K562 (cell line): ENCODE measurements around the gene VWA7. TPM values are rescaled to one million over a fixed set of nuclear protein-coding genes. Genes with fewer than 3 reads are reported as not detected.

ENCODE experiments used
- BCL6 ChIP-seq: fragments of 250-450 bp; sonication (Bioruptor Pico); IDR thresholded peaks from 2 replicates; pipeline ENCODE4 v1.4.0; 2020
- CBX1 ChIP-seq: sonication (generic); IDR thresholded peaks from 2 replicates; pipeline ENCODE4 v1.6.1; 2016; ENCODE audit warnings: antibody characterized with exemption, low read depth, mild to moderate bottlenecking
- ETV5 ChIP-seq: sonication (generic); formaldehyde crosslinking; IDR thresholded peaks from 2 replicates; pipeline ENCODE4 v1.4.0; 2020; ENCODE audit warnings: low read depth, mild to moderate bottlenecking, missing genetic modification reagents
- FIP1L1 ChIP-seq: fragments of 200-400 bp; formaldehyde crosslinking; IDR thresholded peaks from 2 replicates; pipeline ENCODE4 v1.6.1; 2018; ENCODE audit warnings: mild to moderate bottlenecking, low read depth, low read length; ENCODE audit not compliant: poor library complexity, severe bottlenecking
- FOXJ2 ChIP-seq: fragments of 200-800 bp; sonication (Bioruptor generic); IDR thresholded peaks from 2 replicates; pipeline ENCODE4 v1.6.1; 2016; ENCODE audit warnings: missing genetic modification characterization, missing compliant biosample characterization
- GTF2E2 ChIP-seq: fragments of 200-800 bp; sonication (Bioruptor generic); IDR thresholded peaks from 2 replicates; pipeline ENCODE4 v1.6.1; 2016; ENCODE audit warnings: missing genetic modification characterization, missing compliant biosample characterization
- HDGF ChIP-seq: fragments of 450-650 bp; IDR thresholded peaks from 2 replicates; pipeline ENCODE4 v1.6.1; 2016
- HIVEP1 ChIP-seq: fragments of 250-450 bp; sonication (Bioruptor Pico); IDR thresholded peaks from 2 replicates; pipeline ENCODE4 v1.4.0; 2020; ENCODE audit warnings: mild to moderate bottlenecking
- HMGXB4 ChIP-seq: sonication (generic); formaldehyde crosslinking; IDR thresholded peaks from 2 replicates; pipeline ENCODE4 v1.8.1; 2023; ENCODE audit warnings: mild to moderate bottlenecking, missing genetic modification reagents
- KLF13 ChIP-seq: fragments of 450-650 bp; IDR thresholded peaks from 2 replicates; pipeline ENCODE4 v1.6.1; 2016; ENCODE audit warnings: missing genetic modification characterization, low read depth, mild to moderate bottlenecking, missing compliant biosample characterization, moderate library complexity, borderline replicate concordance
- MTA3 ChIP-seq: fragments of 450-650 bp; formaldehyde crosslinking; IDR thresholded peaks from 2 replicates; pipeline ENCODE4 v1.6.1; 2017; ENCODE audit warnings: mild to moderate bottlenecking, borderline replicate concordance
- MXD1 ChIP-seq: fragments of 250-450 bp; sonication (Bioruptor Pico); IDR thresholded peaks from 2 replicates; pipeline ENCODE4 v1.8.0; 2021; ENCODE audit warnings: borderline replicate concordance, mild to moderate bottlenecking, moderate library complexity; ENCODE audit not compliant: poor library complexity, severe bottlenecking
- NFXL1 ChIP-seq: fragments of 450-650 bp; formaldehyde crosslinking; IDR thresholded peaks from 2 replicates; pipeline ENCODE4 v1.4.0; 2021; ENCODE audit warnings: mild to moderate bottlenecking
- PCBP2 ChIP-seq: fragments of 200-400 bp; formaldehyde crosslinking; IDR thresholded peaks from 2 replicates; pipeline ENCODE4 v1.6.1; 2018; ENCODE audit warnings: low read length, low read depth, mild to moderate bottlenecking, moderate library complexity; ENCODE audit not compliant: poor library complexity, severe bottlenecking
- SFPQ ChIP-seq: fragments of 200-400 bp; formaldehyde crosslinking; IDR thresholded peaks from 2 replicates; pipeline ENCODE4 v1.6.1; 2017; ENCODE audit warnings: mild to moderate bottlenecking, low read depth, low read length, moderate library complexity
- SIN3A ChIP-seq, 2 experiments: fragments of 150-350 bp in 1 of 2; IDR thresholded peaks; 2 replicates each; pipeline ENCODE4 v1.6.1; 2011 to 2016; ENCODE audit warnings: borderline replicate concordance in 2 of 2, low read depth in 2 of 2, low read length in 2 of 2, mild to moderate bottlenecking in 2 of 2, moderate library complexity in 2 of 2; ENCODE audit not compliant: control insufficient read depth in 1 of 2
- SMAD3 ChIP-seq: fragments of 450-650 bp; formaldehyde crosslinking; conservative IDR thresholded peaks from 2 replicates; pipeline ENCODE4 v1.4.0; 2020; ENCODE audit warnings: mild to moderate bottlenecking
- SP2 ChIP-seq: IDR thresholded peaks from 2 replicates; pipeline ENCODE4 v1.6.1; 2011; ENCODE audit warnings: mild to moderate bottlenecking, low read depth, low read length, moderate library complexity; ENCODE audit not compliant: poor library complexity, severe bottlenecking; ENCODE audit errors: extremely low read depth
- TCF7 ChIP-seq: sonication (generic); IDR thresholded peaks from 2 replicates; pipeline ENCODE4 v1.6.1; 2016; ENCODE audit warnings: antibody characterized with exemption, borderline replicate concordance
- ZNF134 ChIP-seq: fragments of 250-450 bp; sonication (Bioruptor Pico); conservative IDR thresholded peaks from 2 replicates; pipeline ENCODE4 v1.4.0; 2020
- ZNF24 ChIP-seq: fragments of 450-650 bp; IDR thresholded peaks from 2 replicates; pipeline ENCODE4 v1.6.1; 2016
- ZNF431 ChIP-seq: sonication (generic); formaldehyde crosslinking; IDR thresholded peaks from 2 replicates; pipeline ENCODE4 v1.8.0; 2022; ENCODE audit warnings: mild to moderate bottlenecking, missing genetic modification reagents
- ZNF644 ChIP-seq: fragments of 200-800 bp; sonication (Bioruptor generic); IDR thresholded peaks from 2 replicates; pipeline ENCODE4 v1.6.1; 2016; ENCODE audit warnings: low read depth, missing genetic modification characterization, missing compliant biosample characterization
- polyA plus RNA-seq, 8 experiments: library from polyadenylated mRNA; depleted of rRNA in 4 of 8; stranded (reverse) in 5 of 8; unstranded in 3 of 8; fragments of >200 nt; fragmentation: Nextera tagmentation in 2 of 8; fragmentation: Illumina TruSeq in 1 of 8; extraction: Ambion mirVana in 2 of 8; extraction: Trizol in 1 of 8; gene quantifications; 2 replicates each; pipeline versions ENCODE4 v1.2.1 to v1.2.3, GENCODE V29; 2011 to 2014; ENCODE audit warnings: inconsistent platforms in 1 of 8, missing spikeins in 1 of 8
- total RNA-seq, 7 experiments: library from RNA; depleted of rRNA in 6 of 7; stranded (reverse); fragments of >200 nt in 6 of 7; fragmentation: Illumina TruSeq in 2 of 7; extraction: Trizol in 2 of 7; gene quantifications; 2 replicates each; pipeline versions ENCODE4 v1.2.1 to v1.2.3, GENCODE V29; 2011 to 2021; ENCODE audit warnings: low replicate concordance in 1 of 7
- TF ChIP-seq, protein P1 (sequence below): sonication (generic); formaldehyde crosslinking; IDR thresholded peaks from 2 replicates; pipeline ENCODE4 v1.8.0; 2022; ENCODE audit warnings: missing genetic modification reagents, mild to moderate bottlenecking, moderate library complexity, borderline replicate concordance

The VWA7 gene
- total and polyA plus RNA-seq, 9 of the 15 experiments (the other 6 are each of a cell fraction or from before 2014, with no cell fraction given) = 0.18 to 2.9 (median 0.95) TPM

DNA sequence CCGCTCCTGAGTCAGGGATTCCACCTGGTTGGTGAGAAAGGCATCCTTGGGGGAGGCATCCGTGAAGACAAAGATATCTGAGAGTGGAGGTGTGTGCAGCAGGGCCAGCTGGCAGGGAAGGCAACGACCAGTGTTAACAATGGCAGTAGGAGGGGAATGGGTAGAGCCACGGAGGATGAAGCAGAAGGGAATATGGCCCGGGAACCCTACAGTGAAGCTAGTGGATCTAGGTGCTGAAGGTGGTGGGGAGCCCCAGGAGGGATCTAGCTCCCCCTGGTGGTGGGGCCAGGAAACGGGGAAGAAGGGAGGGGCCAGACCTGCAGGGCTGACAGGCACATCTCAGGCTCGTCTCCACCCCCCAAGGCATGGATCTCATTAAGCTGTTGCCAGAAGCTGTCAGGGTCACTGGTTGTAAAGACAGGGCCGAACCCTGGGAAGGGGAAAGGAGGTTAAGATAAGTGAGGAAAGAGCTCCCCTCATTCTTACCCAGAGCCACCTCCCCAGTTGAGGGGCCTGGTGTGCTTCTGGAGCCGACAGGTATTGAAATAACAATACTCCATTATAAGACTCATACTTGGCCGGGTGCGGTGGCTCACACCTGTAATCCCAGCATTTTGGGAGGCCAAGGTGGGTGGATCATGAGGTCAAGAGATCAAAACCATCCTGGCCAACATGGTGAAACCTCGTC, 7.3 kb downstream of the VWA7 start (continued):
- TF ChIP-seq BCL6 (CRISPR knock-in tag) = no peak
- TF ChIP-seq GTF2E2 = no peak
- no peak for TF ChIP-seq HIVEP1 (CRISPR knock-in tag)
- TF ChIP-seq SP2 = no peak
- no peak for TF ChIP-seq PCBP2
- TF ChIP-seq HMGXB4 (CRISPR knock-in tag) = peak; percentile 78
- TF ChIP-seq, protein P1, sequence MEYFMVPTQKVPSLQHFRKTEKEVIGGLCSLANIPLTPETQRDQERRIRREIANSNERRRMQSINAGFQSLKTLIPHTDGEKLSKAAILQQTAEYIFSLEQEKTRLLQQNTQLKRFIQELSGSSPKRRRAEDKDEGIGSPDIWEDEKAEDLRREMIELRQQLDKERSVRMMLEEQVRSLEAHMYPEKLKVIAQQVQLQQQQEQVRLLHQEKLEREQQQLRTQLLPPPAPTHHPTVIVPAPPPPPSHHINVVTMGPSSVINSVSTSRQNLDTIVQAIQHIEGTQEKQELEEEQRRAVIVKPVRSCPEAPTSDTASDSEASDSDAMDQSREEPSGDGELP (CRISPR knock-in tag) = peak; percentile 91
- TF ChIP-seq ZNF431 (CRISPR knock-in tag) = no peak
- no peak for TF ChIP-seq ZNF134 (CRISPR knock-in tag)
- TF ChIP-seq MTA3 = peak; percentile 97
- peak; percentile 73; the same call in 1 of the 2 replicates for TF ChIP-seq ETV5
- peak; percentile 79 for TF ChIP-seq KLF13
- peak; percentile 66; the same call in 1 of the 2 replicates for TF ChIP-seq ZNF24
- TF ChIP-seq SMAD3 (CRISPR knock-in tag) = peak; percentile 60; the same call in 1 of the 2 replicates
- no peak for TF ChIP-seq FOXJ2
- no peak for TF ChIP-seq ZNF644 (tag)
- peak; percentile 59 to 76; a peak in 2 of 4 replicates for TF ChIP-seq SIN3A (IDR thresholded peaks at IDR 0.05; ENCODE audit: borderline replicate concordance in 2 of 2, control insufficient read depth in 1 of 2, low read depth in 2 of 2, low read length in 2 of 2)
- no peak for TF ChIP-seq CBX1
- no peak for TF ChIP-seq FIP1L1
- 0 out of 2 replicates have a peak, but pooled peaks have one; percentile 33 for TF ChIP-seq TCF7
- no peak for TF ChIP-seq MXD1
- TF ChIP-seq SFPQ = no peak
- no peak for TF ChIP-seq NFXL1 (CRISPR knock-in tag)
- TF ChIP-seq HDGF = peak; percentile 97
